H1 (cell line): ENCODE data around the gene KLF7. TPM values are rescaled to one million over a fixed set of nuclear protein-coding genes. Genes with fewer than 3 reads are reported as not detected.

Experiments
- CTCF ChIA-PET: fragments of 300-600 bp; sonication (Branson Sonifier 250); formaldehyde crosslinking; loops from one replicate; lab custom pipeline; 2021; ENCODE audit not compliant: partially characterized antibody; lab: Charles Lee
- POLR2A ChIA-PET: fragments of 300-600 bp; sonication (Branson Sonifier 250); formaldehyde crosslinking; loops from one replicate; lab custom pipeline; 2021; ENCODE audit warnings: inconsistent platforms; ENCODE audit not compliant: partially characterized antibody; lab: Charles Lee
- DNase-seq, 2 experiments: peaks; one replicate each; pipeline versions ENCODE4 v3.0.0 to v3.0.0-alpha.2; 2010 to 2022; ENCODE audit warnings: low spot score in 2 of 2, low read depth in 1 of 2, mixed read lengths in 1 of 2
- FAIRE-seq: peaks from 2 replicates; lab custom pipeline; 2011; peaks lifted over from hg19 to GRCh38; lab: Jason Lieb, UNC
- H2AFZ ChIP-seq: 2 replicates; pipeline ENCODE4 v1.8.1; 2012; ENCODE audit warnings: low read length, inconsistent platforms
- H2AK5ac ChIP-seq: 2 replicates; pipeline ENCODE4 v1.6.1; 2013; ENCODE audit warnings: low read depth, low read length
- H2BK120ac ChIP-seq: replicated peaks from 2 replicates; pipeline ENCODE3; 2013; ENCODE audit warnings: low read depth, low read length, inconsistent platforms
- H2BK12ac ChIP-seq: 2 replicates; pipeline ENCODE4 v1.6.1; 2013; ENCODE audit warnings: low read depth, low read length
- H2BK15ac ChIP-seq: 2 replicates; pipeline ENCODE4 v1.6.1; 2013; ENCODE audit warnings: low read length
- H2BK20ac ChIP-seq: 2 replicates; pipeline ENCODE4 v1.6.1; 2013; ENCODE audit warnings: low read length
- H2BK5ac ChIP-seq: 2 replicates; pipeline ENCODE4 v1.6.1; 2013; ENCODE audit warnings: low read depth, low read length
- H3K14ac ChIP-seq: 2 replicates; pipeline ENCODE4 v1.6.1; 2013; ENCODE audit warnings: inconsistent platforms; ENCODE audit not compliant: insufficient read length
- H3K18ac ChIP-seq: 2 replicates; pipeline ENCODE4 v1.6.1; 2013; ENCODE audit warnings: low read length; ENCODE audit errors: extremely low read depth
- H3K23ac ChIP-seq: 2 replicates; pipeline ENCODE4 v1.6.1; 2013; ENCODE audit warnings: inconsistent platforms; ENCODE audit not compliant: insufficient read length
- H3K23me2 ChIP-seq: 2 replicates; pipeline ENCODE4 v1.6.1; 2013; ENCODE audit warnings: low read depth, low read length
- H3K27ac ChIP-seq: 2 replicates; pipeline ENCODE4 v1.6.1; 2011; ENCODE audit warnings: low read depth, low read length, inconsistent platforms
- H3K27me3 ChIP-seq, 4 experiments: replicated peaks in 1 of 4; 1 replicate in 1 of 4; 2 replicates in 3 of 4; pipeline versions ENCODE4 v1.6.1 to v1.8.1; 2011 to 2013; ENCODE audit warnings: low read length in 3 of 4, mild to moderate bottlenecking in 3 of 4, inconsistent platforms in 2 of 4, mixed read lengths in 2 of 4, moderate library complexity in 1 of 4; ENCODE audit not compliant: control insufficient read depth in 3 of 4, insufficient read depth in 3 of 4; ENCODE audit errors: extremely low read depth in 1 of 4
- H3K36me3 ChIP-seq, 4 experiments: 2 replicates each; pipeline versions ENCODE4 v1.6.1 to v1.8.1; 2011 to 2013; ENCODE audit warnings: mild to moderate bottlenecking in 4 of 4, low read length in 3 of 4, moderate library complexity in 2 of 4, control low read depth in 1 of 4, inconsistent platforms in 1 of 4; ENCODE audit not compliant: insufficient read depth in 4 of 4, control insufficient read depth in 2 of 4
- H3K4ac ChIP-seq: replicated peaks from 2 replicates; pipeline ENCODE3; 2013; ENCODE audit warnings: low read length, low read depth, mixed read lengths, inconsistent platforms; ENCODE audit not compliant: insufficient read length
- H3K4me1 ChIP-seq, 4 experiments: replicated peaks in 1 of 4; 1 replicate in 1 of 4; 2 replicates in 3 of 4; pipeline versions ENCODE4 v1.6.1 to v1.8.1; 2011 to 2013; ENCODE audit warnings: low read length in 3 of 4, inconsistent platforms in 2 of 4, mixed read lengths in 1 of 4; ENCODE audit not compliant: insufficient read depth in 4 of 4, control insufficient read depth in 3 of 4
- H3K4me2 ChIP-seq, 2 experiments: 2 replicates each; pipeline versions ENCODE4 v1.6.1 to v1.8.1; 2011 to 2013; ENCODE audit warnings: low read depth in 2 of 2, low read length in 2 of 2, control low read depth in 1 of 2, inconsistent platforms in 1 of 2, mild to moderate bottlenecking in 1 of 2; ENCODE audit not compliant: insufficient read depth in 1 of 2
- H3K4me3 ChIP-seq, 4 experiments: fragments of 200-600, 300-600 bp in 1 of 4; sonication (generic), shearing (Covaris generic), sonication (Bioruptor Twin) in 1 of 4; 2 replicates each; pipeline versions ENCODE4 v1.5.1 to v1.8.1; 2011 to 2016; ENCODE audit warnings: low read length in 4 of 4, low read depth in 3 of 4, control low read depth in 2 of 4, inconsistent platforms in 2 of 4, mild to moderate bottlenecking in 2 of 4, mixed read lengths in 1 of 4, moderate library complexity in 1 of 4; ENCODE audit not compliant: insufficient read depth in 2 of 4; ENCODE audit errors: extremely low read depth in 1 of 4
- H3K56ac ChIP-seq: replicated peaks from 2 replicates; pipeline ENCODE3; 2013; ENCODE audit warnings: low read depth, mild to moderate bottlenecking, mixed read lengths, low read length, inconsistent platforms; ENCODE audit not compliant: insufficient read length
- H3K79me1 ChIP-seq: 2 replicates; pipeline ENCODE4 v1.6.1; 2013; ENCODE audit warnings: low read depth, low read length, control low read depth
- H3K79me2 ChIP-seq, 2 experiments: 2 replicates each; pipeline versions ENCODE4 v1.6.1 to v1.8.1; 2012 to 2013; ENCODE audit warnings: low read length in 2 of 2, mild to moderate bottlenecking in 2 of 2, inconsistent platforms in 1 of 2; ENCODE audit not compliant: insufficient read depth in 2 of 2, control insufficient read depth in 1 of 2
- H3K9ac ChIP-seq, 4 experiments: replicated peaks in 1 of 4; 1 replicate in 1 of 4; 2 replicates in 3 of 4; pipeline versions ENCODE4 v1.6.1 to v1.8.1; 2011 to 2013; ENCODE audit warnings: low read depth in 3 of 4, low read length in 3 of 4, control low read depth in 2 of 4, mild to moderate bottlenecking in 2 of 4, moderate library complexity in 2 of 4, inconsistent platforms in 1 of 4; ENCODE audit errors: extremely low read depth in 1 of 4
- H3K9me3 ChIP-seq, 2 experiments: 2 replicates each; pipeline versions ENCODE4 v1.6.1 to v1.8.1; 2012 to 2013; ENCODE audit warnings: mild to moderate bottlenecking in 2 of 2, moderate library complexity in 2 of 2, control low read depth in 1 of 2, inconsistent platforms in 1 of 2, low read depth in 1 of 2, low read length in 1 of 2, mixed read lengths in 1 of 2; ENCODE audit not compliant: insufficient read depth in 2 of 2
- H4K20me1 ChIP-seq, 2 experiments: replicated peaks in 1 of 2; 2 replicates each; pipeline versions ENCODE3 to v1.8.1; 2011 to 2013; ENCODE audit warnings: inconsistent platforms in 2 of 2, low read length in 2 of 2, mild to moderate bottlenecking in 1 of 2; ENCODE audit not compliant: insufficient read depth in 2 of 2, control insufficient read depth in 1 of 2
- H4K5ac ChIP-seq: 2 replicates; pipeline ENCODE4 v1.6.1; 2013; ENCODE audit warnings: low read length, low read depth, mixed read lengths, inconsistent platforms; ENCODE audit not compliant: insufficient read length
- H4K8ac ChIP-seq: 2 replicates; pipeline ENCODE4 v1.8.0; 2013; ENCODE audit warnings: mild to moderate bottlenecking, moderate library complexity, low read length, inconsistent platforms; ENCODE audit not compliant: insufficient read depth; ENCODE audit errors: extremely low read depth
- H4K91ac ChIP-seq: replicated peaks from 2 replicates; pipeline ENCODE3; 2013; ENCODE audit warnings: low read length, mixed read lengths, inconsistent platforms; ENCODE audit not compliant: insufficient read length
- CHD2 ChIP-seq: IDR thresholded peaks from 2 replicates; pipeline ENCODE4 v1.6.1; 2012; ENCODE audit warnings: low read length, improper control_type of control experiment
- MAFK ChIP-seq: IDR thresholded peaks from 2 replicates; pipeline ENCODE4 v1.6.1; 2012; ENCODE audit warnings: low read depth, mild to moderate bottlenecking, improper control_type of control experiment, low read length
- RAD21 ChIP-seq, 2 experiments: IDR thresholded peaks in 1 of 2; conservative IDR thresholded peaks in 1 of 2; 2 replicates each; pipeline ENCODE4 v1.6.1; 2011; ENCODE audit warnings: low read depth in 2 of 2, low read length in 2 of 2, improper control_type of control experiment in 1 of 2, inconsistent platforms in 1 of 2, mild to moderate bottlenecking in 1 of 2, moderate library complexity in 1 of 2
- SIX5 ChIP-seq: IDR thresholded peaks from 2 replicates; pipeline ENCODE4 v1.6.1; 2011; ENCODE audit warnings: mild to moderate bottlenecking, low read depth, low read length
- WGBS, 2 experiments: shearing (Covaris generic) in 1 of 2; methylation state at CpG; one replicate each; pipeline versions ENCODE4 v1.1.6 to v1.1.7; 2013 to 2015; ENCODE audit warnings: low lambda C conversion rate in 2 of 2, mixed read lengths in 2 of 2, inconsistent platforms in 1 of 2, low coverage in 1 of 2, missing lambda C conversion rate in 1 of 2; ENCODE audit not compliant: insufficient replicate concordance in 2 of 2, insufficient coverage in 1 of 2, insufficient read length in 1 of 2; ENCODE audit errors: extremely low coverage in 1 of 2, missing lambda C conversion rate in 1 of 2; 5-methylcytosine and 5-hydroxymethylcytosine counted together
- polyA plus RNA-seq, 7 experiments: library from polyadenylated mRNA; depleted of rRNA in 3 of 7; stranded (reverse) in 5 of 7; unstranded in 2 of 7; fragments of >200 nt in 5 of 7; fragments of 200-250 nt in 2 of 7; gene quantifications; 1 replicate in 5 of 7; 2 replicates in 1 of 7; 4 replicates in 1 of 7; pipeline versions ENCODE4 v1.2.1 to v1.2.3, GENCODE V29; 2011 to 2013; ENCODE audit warnings: missing spikeins in 2 of 7, mixed read lengths in 2 of 7
- total RNA-seq: library from RNA; stranded (reverse); fragmentation: NEBNext Ultra II Directional; extraction: Animal tissue kit (Norgen Biotek cat#: 25700); gene quantifications from 2 replicates; pipeline ENCODE4 v1.2.1, GENCODE V29; 2021

Gene KLF7
- total and polyA plus RNA-seq, 2 of the 8 experiments (the other 6 are each of a cell fraction or from before 2014, with no cell fraction given) = 9.6 to 23.3 TPM

DNA sequence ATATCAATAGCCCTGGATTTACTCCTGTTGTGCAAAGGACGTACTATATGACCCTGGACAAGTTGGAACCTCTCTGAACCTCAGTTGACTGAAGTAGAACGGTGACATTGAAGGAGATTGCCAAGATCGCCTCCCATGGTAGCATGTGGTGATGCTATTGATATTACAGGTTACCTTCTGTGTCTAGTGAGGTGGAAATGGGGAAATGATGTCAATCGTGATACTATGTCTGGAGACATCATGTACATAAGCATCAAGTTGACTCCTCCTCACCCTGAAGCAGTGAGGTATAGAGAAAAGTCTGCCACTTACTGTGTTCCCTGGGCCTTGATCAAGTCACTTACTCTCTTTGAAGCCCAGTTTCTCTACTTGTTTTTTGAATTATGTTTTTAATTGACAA is 93.9 kb downstream of the KLF7 start:
- H2AK5ac ChIP-seq = no peak overlapping the region
- H3K23ac ChIP-seq = no peak overlapping the region
- H3K9me3 ChIP-seq = no peaks in the 10 kb centered on the region
- no peak overlapping the region for H3K18ac ChIP-seq
- H2AFZ ChIP-seq = no peak overlapping the region
- H3K27ac ChIP-seq = no peak overlapping the region
- H3K79me1 ChIP-seq = no peaks in the 10 kb centered on the region
- TF ChIP-seq CHD2 = no peak
- TF ChIP-seq SIX5 = no peak
- no peak for TF ChIP-seq MAFK
- peak in 1 of 2 experiments; percentile 8; a peak in 1 of 4 replicates for TF ChIP-seq RAD21 (IDR thresholded peaks at IDR 0.05 in 1 of 2, conservative IDR thresholded peaks at IDR 0.05 in 1 of 2; ENCODE audit: low read depth in 2 of 2, low read length in 2 of 2)
- H3K56ac ChIP-seq = no peak overlapping the region
- H4K8ac ChIP-seq = no peak overlapping the region
- no peak overlapping the region for H2BK5ac ChIP-seq
- no peaks in the 10 kb centered on the region for H3K79me2 ChIP-seq
- H3K27me3 ChIP-seq = no peaks in the 10 kb centered on the region
- CTCF ChIA-PET = interaction anchor here (1.1 kb wide), 1 partner anchor 186 kb away, joined by 3 read pairs; no protein-coding TSS in a partner anchor
- no peak overlapping the region for H4K5ac ChIP-seq
- no peak overlapping the region for H2BK20ac ChIP-seq
- no peak for DNase-seq
- H3K23me2 ChIP-seq = no peaks in the 10 kb centered on the region; the same call in 1 of the 2 replicates
- no peak overlapping the region for H3K4me2 ChIP-seq
- no peak overlapping the region for H3K4ac ChIP-seq
- H3K36me3 ChIP-seq = no peaks in the 10 kb centered on the region
- WGBS, 2 experiments = 93% methylated on average over 4 of the region's 4 CpGs; no CpG with 5 or more reads in 1 of the 2 experiments
- no peak overlapping the region for H4K91ac ChIP-seq
- H4K20me1 ChIP-seq = no peaks in the 10 kb centered on the region
- no peak overlapping the region for H2BK12ac ChIP-seq
- peaks cover 0 to 7% (median 3%) of the 10 kb centered on the region in 4 experiments; a peak in 3 of 7 replicates for H3K4me1 ChIP-seq
- POLR2A ChIA-PET = interaction anchor here (1.1 kb wide), 1 partner anchor 127 kb away, joined by 3 read pairs; no protein-coding TSS in a partner anchor
- H3K4me3 ChIP-seq = no peak overlapping the region
- no peak overlapping the region for H3K9ac ChIP-seq
- no peak overlapping the region for H3K14ac ChIP-seq
- FAIRE-seq = no peak
- no peak overlapping the region for H2BK15ac ChIP-seq
- no peak overlapping the region for H2BK120ac ChIP-seq
